Astrocyte (in vitro differentiated cells and primary cell): ENCODE results near the gene ATP1B1. TPM values are rescaled to one million over a fixed set of nuclear protein-coding genes. Genes with fewer than 3 reads are reported as not detected.

Source experiments
- DNase-seq: peaks from one replicate; pipeline ENCODE4 v3.0.0-alpha.2; 2010; ENCODE audit warnings: low read depth
- FAIRE-seq: peaks from 2 replicates; lab custom pipeline; 2011; peaks lifted over from hg19 to GRCh38; lab: Jason Lieb, UNC
- H2AFZ ChIP-seq: 2 replicates; pipeline ENCODE4 v1.6.0; 2012; ENCODE audit warnings: low read depth, low read length, inconsistent platforms
- H3K27ac ChIP-seq: 2 replicates; pipeline ENCODE4 v1.5.1; 2011; ENCODE audit warnings: low read depth, low read length, inconsistent platforms
- H3K27me3 ChIP-seq: 2 replicates; pipeline ENCODE4 v1.6.0; 2011; ENCODE audit warnings: low read length, inconsistent platforms; ENCODE audit not compliant: insufficient read depth
- H3K36me3 ChIP-seq: 2 replicates; pipeline ENCODE4 v1.5.1; 2011; ENCODE audit warnings: low read length, inconsistent platforms; ENCODE audit not compliant: insufficient read depth
- H3K4me1 ChIP-seq: 2 replicates; pipeline ENCODE4 v1.5.1; 2011; ENCODE audit warnings: low read length, inconsistent platforms; ENCODE audit not compliant: insufficient read depth
- H3K4me2 ChIP-seq: 2 replicates; pipeline ENCODE4 v1.6.0; 2012; ENCODE audit warnings: low read length, inconsistent platforms
- H3K4me3 ChIP-seq: 2 replicates; pipeline ENCODE4 v1.5.1; 2011; ENCODE audit warnings: low read depth, mild to moderate bottlenecking, low read length, inconsistent platforms; ENCODE audit not compliant: insufficient read depth
- H3K79me2 ChIP-seq: 2 replicates; pipeline ENCODE4 v1.6.0; 2012; ENCODE audit warnings: mild to moderate bottlenecking, low read length, inconsistent platforms; ENCODE audit not compliant: insufficient read depth
- H3K9ac ChIP-seq: 2 replicates; pipeline ENCODE4 v1.6.0; 2012; ENCODE audit warnings: mild to moderate bottlenecking, low read length, inconsistent platforms
- H3K9me3 ChIP-seq: 2 replicates; pipeline ENCODE4 v1.5.1; 2012; ENCODE audit warnings: low read depth, mild to moderate bottlenecking, low read length, inconsistent platforms; ENCODE audit not compliant: insufficient read depth
- H4K20me1 ChIP-seq: 2 replicates; pipeline ENCODE4 v1.6.0; 2012; ENCODE audit warnings: low read length, inconsistent platforms; ENCODE audit not compliant: insufficient read depth
- H3K27ac Mint-ChIP-seq: one replicate; pipeline ENCODE4 v1.8.0; 2021; ENCODE audit warnings: mild to moderate bottlenecking, mixed read lengths; ENCODE audit not compliant: unreplicated experiment
- H3K27me3 Mint-ChIP-seq: one replicate; pipeline ENCODE4 v1.8.0; 2021; ENCODE audit warnings: low read depth, mixed read lengths; ENCODE audit not compliant: unreplicated experiment
- H3K36me3 Mint-ChIP-seq: one replicate; pipeline ENCODE4 v1.8.0; 2021; ENCODE audit warnings: low read depth, mixed read lengths; ENCODE audit not compliant: unreplicated experiment
- H3K4me1 Mint-ChIP-seq: one replicate; pipeline ENCODE4 v1.8.0; 2021; ENCODE audit warnings: low read depth, mixed read lengths; ENCODE audit not compliant: unreplicated experiment
- H3K4me3 Mint-ChIP-seq: one replicate; pipeline ENCODE4 v1.8.0; 2021; ENCODE audit warnings: mild to moderate bottlenecking, moderate library complexity, mixed read lengths; ENCODE audit not compliant: unreplicated experiment
- H3K9me3 Mint-ChIP-seq: one replicate; pipeline ENCODE4 v1.8.0; 2021; ENCODE audit warnings: mild to moderate bottlenecking, mixed read lengths; ENCODE audit not compliant: unreplicated experiment
- CTCF ChIP-seq: IDR thresholded peaks from 2 replicates; pipeline ENCODE4 v1.5.1; 2011; ENCODE audit warnings: low read depth, mild to moderate bottlenecking, inconsistent platforms, low read length, moderate library complexity; ENCODE audit not compliant: insufficient read depth
- EZH2 ChIP-seq: IDR thresholded peaks from 2 replicates; pipeline ENCODE4 v1.6.1; 2012; ENCODE audit warnings: mild to moderate bottlenecking, low read length, inconsistent platforms; ENCODE audit not compliant: insufficient read depth
- total RNA-seq: library from RNA; stranded (reverse); gene quantifications from 2 replicates; pipeline ENCODE4 v1.2.1, GENCODE V29; 2021

Gene ATP1B1
- total RNA-seq, 1 donor from 2014 or later: 56.5 TPM

DNA sequence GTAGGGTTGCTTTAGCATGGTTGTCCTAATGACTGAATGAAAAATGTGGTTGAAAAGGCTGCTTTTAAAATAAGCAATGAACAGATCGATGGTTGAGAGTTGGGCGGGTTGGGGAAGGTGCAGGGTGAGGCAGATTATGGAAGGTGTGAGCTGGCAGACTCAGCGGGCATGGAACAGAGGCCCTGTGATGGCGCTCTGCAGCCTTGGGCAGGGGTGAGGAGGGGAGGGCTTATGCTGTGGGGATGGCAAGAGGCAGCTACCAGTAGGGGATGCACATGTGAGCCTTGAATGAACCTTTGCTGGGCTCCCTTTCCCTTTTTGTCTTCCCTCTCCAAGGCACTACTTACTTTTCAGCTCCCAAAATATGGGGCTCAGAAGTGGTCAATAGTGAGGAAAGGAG lies 30.9 kb downstream of the ATP1B1 start:
- H3K4me1 Mint-ChIP-seq: peaks cover 12% of the 10 kb centered on the region

GRCh38 chr1:169138866-169139670 lies 32.6 kb downstream of the ATP1B1 start:
- no peak overlapping the region for H3K4me2 ChIP-seq

More for the DNA sequence above, 30.9 kb downstream of the ATP1B1 start:
- Histone ChIP-seq H3K79me2 (no peaks in the 10 kb centered on the region), H2AFZ (no peak overlapping the region), H3K4me2 (no peak overlapping the region), H3K36me3 (peaks cover 2% of the 10 kb centered on the region), H3K27me3 (no peaks in the 10 kb centered on the region), H3K4me3 (no peak overlapping the region), H3K27ac (no peak overlapping the region), H3K4me1 (no peaks in the 10 kb centered on the region), H3K9ac (no peak overlapping the region), H4K20me1 (no peaks in the 10 kb centered on the region), H3K9me3 (no peaks in the 10 kb centered on the region)
- FAIRE-seq (no peak), DNase-seq (no peak)
- no peaks in the 10 kb centered on the region for H3K27me3 Mint-ChIP-seq
- H3K4me3 Mint-ChIP-seq: no peak overlapping the region
- peaks cover 1% of the 10 kb centered on the region for H3K36me3 Mint-ChIP-seq
- no peaks in the 10 kb centered on the region for H3K9me3 Mint-ChIP-seq
- TF ChIP-seq EZH2 (no peak), CTCF (no peak)
- no peak overlapping the region for H3K27ac Mint-ChIP-seq

More at GRCh38 chr1:169138866-169139670, 32.6 kb downstream of the ATP1B1 start:
- FAIRE-seq (no peak), DNase-seq (no peak)
- no peaks in the 10 kb centered on the region for H4K20me1 ChIP-seq
- Mint-ChIP-seq H3K27ac (no peak overlapping the region), H3K9me3 (no peaks in the 10 kb centered on the region), H3K36me3 (peaks cover 1% of the 10 kb centered on the region), H3K4me1 (peaks cover 6% of the 10 kb centered on the region), H3K4me3 (no peak overlapping the region), H3K27me3 (no peaks in the 10 kb centered on the region)
- H3K79me2 ChIP-seq: no peaks in the 10 kb centered on the region
- H3K9me3 ChIP-seq: no peaks in the 10 kb centered on the region
- H3K36me3 ChIP-seq: no peaks in the 10 kb centered on the region
- TF ChIP-seq EZH2: no peak
- TF ChIP-seq CTCF: no peak
- H3K4me3 ChIP-seq: no peak overlapping the region
- H3K27ac ChIP-seq: no peak overlapping the region
- no peaks in the 10 kb centered on the region for H3K27me3 ChIP-seq
- no peaks in the 10 kb centered on the region for H3K4me1 ChIP-seq
- H3K9ac ChIP-seq: no peak overlapping the region
- no peak overlapping the region for H2AFZ ChIP-seq
